PFSK-1 (cell line): Measurements from ENCODE around the gene RD3L.

Experiments
- FOXP2 ChIP-seq: optimal IDR thresholded peaks from 2 replicates; pipeline ENCODE3; 2011; ENCODE audit warnings: borderline replicate concordance, control low read depth, inconsistent platforms; ENCODE audit not compliant: insufficient read depth; ENCODE audit errors: extremely low read length, extremely low read depth
- POLR2AphosphoS5 ChIP-seq: IDR thresholded peaks from 2 replicates; pipeline ENCODE4 v1.6.1; 2012; ENCODE audit warnings: low read depth, mild to moderate bottlenecking, control low read depth, low read length, moderate library complexity
- REST ChIP-seq, 2 experiments: IDR thresholded peaks; 2 replicates each; pipeline versions ENCODE4 v1.6.1 to v1.8.0; 2011 to 2012; ENCODE audit warnings: low read depth in 2 of 2, low read length in 2 of 2, control low read depth in 1 of 2, inconsistent platforms in 1 of 2, mild to moderate bottlenecking in 1 of 2, moderate library complexity in 1 of 2; ENCODE audit not compliant: insufficient read depth in 1 of 2
- SIN3A ChIP-seq: IDR thresholded peaks from 2 replicates; pipeline ENCODE4 v1.6.1; 2012; ENCODE audit warnings: mild to moderate bottlenecking, low read length, moderate library complexity, borderline replicate concordance; ENCODE audit not compliant: insufficient read depth
- TAF1 ChIP-seq: IDR thresholded peaks from 2 replicates; pipeline ENCODE4 v1.6.1; 2012; ENCODE audit warnings: low read length, control low read depth, borderline replicate concordance; ENCODE audit not compliant: insufficient read depth

GRCh38 chr14:103898711-103899110 lies 43.6 kb downstream of the RD3L start:
- TF ChIP-seq SIN3A, result no peak
- no peak for TF ChIP-seq POLR2AphosphoS5
- TF ChIP-seq TAF1, result no peak
- TF ChIP-seq REST (IDR thresholded peaks at IDR 0.05; ENCODE audit: insufficient read depth in 1 of 2, low read depth in 2 of 2, low read length in 2 of 2), result no peak
- no peak for TF ChIP-seq FOXP2
